Measurements from ENCODE around the gene SULT6B1. TPM values are rescaled to one million over a fixed set of nuclear protein-coding genes. Genes with fewer than 3 reads are reported as not detected.

The SULT6B1 gene
- total and polyA plus RNA-seq, 2 donors (not counting 3 experiments of a cell fraction or from before 2014, with no cell fraction given), result not detected

DNA sequence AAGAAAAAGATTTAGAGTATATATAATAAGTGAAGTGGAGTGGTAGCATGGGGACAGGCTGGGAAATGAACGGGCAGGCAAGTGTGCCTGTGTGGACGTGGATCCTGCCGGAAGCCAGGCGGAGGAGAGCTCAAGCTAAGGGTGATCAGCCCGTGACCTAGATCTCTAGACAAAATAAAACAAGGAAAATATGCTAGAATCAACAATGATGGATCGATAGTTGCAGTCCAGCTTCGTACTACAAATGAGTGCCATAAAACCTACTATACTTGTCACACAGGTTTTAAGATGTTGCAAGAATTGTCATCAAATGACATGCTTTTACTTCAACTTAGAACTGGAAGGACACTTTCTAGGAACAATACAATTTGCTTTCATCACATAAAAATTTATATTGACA, 40.1 kb downstream of the SULT6B1 start:
- BruUV-seq (replicated peaks), result no TSS peak
- TF ChIP-seq JUN (IDR thresholded peaks at IDR 0.05; ENCODE audit: borderline replicate concordance, insufficient read depth, insufficient read length, low read depth) (no peak), POLR2AphosphoS5 (IDR thresholded peaks at IDR 0.05; ENCODE audit: insufficient read depth, low read depth, low read length) (no peak), EZH2 (IDR thresholded peaks at IDR 0.05; ENCODE audit: borderline replicate concordance, low read depth, low read length, severe bottlenecking) (no peak), GATA2 (IDR thresholded peaks at IDR 0.05; ENCODE audit: insufficient read depth, insufficient read length, low read depth, low read length) (no peak), FOS (IDR thresholded peaks at IDR 0.05; ENCODE audit: borderline replicate concordance, insufficient read depth, low read length) (no peak), POLR2A (IDR thresholded peaks at IDR 0.05; ENCODE audit: low read depth, low read length) (no peak), MYC (IDR thresholded peaks at IDR 0.05; ENCODE audit: low read depth, low read length) (no peak)
- TF ChIP-seq, protein P1, sequence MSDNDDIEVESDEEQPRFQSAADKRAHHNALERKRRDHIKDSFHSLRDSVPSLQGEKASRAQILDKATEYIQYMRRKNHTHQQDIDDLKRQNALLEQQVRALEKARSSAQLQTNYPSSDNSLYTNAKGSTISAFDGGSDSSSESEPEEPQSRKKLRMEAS (IDR thresholded peaks at IDR 0.05; ENCODE audit: insufficient read depth, insufficient read length), result no peak
- TF ChIP-seq, protein P2, sequence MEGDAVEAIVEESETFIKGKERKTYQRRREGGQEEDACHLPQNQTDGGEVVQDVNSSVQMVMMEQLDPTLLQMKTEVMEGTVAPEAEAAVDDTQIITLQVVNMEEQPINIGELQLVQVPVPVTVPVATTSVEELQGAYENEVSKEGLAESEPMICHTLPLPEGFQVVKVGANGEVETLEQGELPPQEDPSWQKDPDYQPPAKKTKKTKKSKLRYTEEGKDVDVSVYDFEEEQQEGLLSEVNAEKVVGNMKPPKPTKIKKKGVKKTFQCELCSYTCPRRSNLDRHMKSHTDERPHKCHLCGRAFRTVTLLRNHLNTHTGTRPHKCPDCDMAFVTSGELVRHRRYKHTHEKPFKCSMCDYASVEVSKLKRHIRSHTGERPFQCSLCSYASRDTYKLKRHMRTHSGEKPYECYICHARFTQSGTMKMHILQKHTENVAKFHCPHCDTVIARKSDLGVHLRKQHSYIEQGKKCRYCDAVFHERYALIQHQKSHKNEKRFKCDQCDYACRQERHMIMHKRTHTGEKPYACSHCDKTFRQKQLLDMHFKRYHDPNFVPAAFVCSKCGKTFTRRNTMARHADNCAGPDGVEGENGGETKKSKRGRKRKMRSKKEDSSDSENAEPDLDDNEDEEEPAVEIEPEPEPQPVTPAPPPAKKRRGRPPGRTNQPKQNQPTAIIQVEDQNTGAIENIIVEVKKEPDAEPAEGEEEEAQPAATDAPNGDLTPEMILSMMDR (IDR thresholded peaks at IDR 0.05; ENCODE audit: extremely low read depth in 1 of 2, insufficient read depth in 1 of 2, low read depth in 1 of 2, low read length in 2 of 2), result no peak
- H4K20me1 ChIP-seq (replicated peaks; ENCODE audit: control insufficient read depth, extremely low read depth, insufficient read depth, low read length), result no peaks in the 10 kb centered on the region
- H3K4me3 ChIP-seq (replicated peaks in 1 of 3; ENCODE audit: insufficient read depth in 1 of 3, low read depth in 1 of 3, low read length in 3 of 3), result no peak overlapping the region
- H3K79me2 ChIP-seq (ENCODE audit: control insufficient read depth, insufficient read depth, low read length), result peaks cover 25% of the 10 kb centered on the region
- H3K9ac ChIP-seq (replicated peaks; ENCODE audit: extremely low read depth, insufficient read depth, low read length), result no peak overlapping the region
- no peaks in the 10 kb centered on the region for H3K9me3 ChIP-seq (replicated peaks; ENCODE audit: control insufficient read depth, insufficient read depth, low read length)
- dilution Hi-C loops (cut with MboI; ENCODE audit: extremely low pct_ligation_motif_present, low sequenced_read_pairs) (no loop called here), intact Hi-C loops (cut with micrococcal nuclease) (no loop called here)
- FAIRE-seq, result no peak
- POLR2A ChIA-PET, result no interaction called here
- H3K27me3 ChIP-seq (ENCODE audit: control insufficient read depth in 2 of 2, insufficient read depth in 2 of 2, low read length in 2 of 2), result no peaks in the 10 kb centered on the region
- peaks cover 27% of the 10 kb centered on the region for H3K4me1 ChIP-seq (ENCODE audit: control insufficient read depth, extremely low read depth, insufficient read depth, low read length)
- CTCF ChIA-PET, result no interaction called here
- no peaks in the 10 kb centered on the region for H3K9me1 ChIP-seq (replicated peaks; ENCODE audit: control insufficient read depth, extremely low read depth, insufficient read depth, low read length)
- H3K27ac ChIP-seq (ENCODE audit: insufficient read depth, low read depth, low read length), result no peak overlapping the region
- no peak overlapping the region for H2AFZ ChIP-seq (ENCODE audit: low read depth, low read length)
- no peak overlapping the region for H3K4me2 ChIP-seq (ENCODE audit: insufficient read depth, low read length)
- H3K36me3 ChIP-seq (ENCODE audit: control insufficient read depth in 2 of 2, extremely low read depth in 1 of 2, insufficient read depth in 2 of 2, low read length in 2 of 2), result peaks cover 8 to 13% of the 10 kb centered on the region in 2 experiments
- no peak for DNase-seq (ENCODE audit: low read depth, low spot score)
